ENCODE measurements around the gene ITGA8.
"Not testable (repeated sequence)": the region's sequence is repeated elsewhere in the genome, so short reads cannot be mapped to it uniquely, and the experiment has no call there.

ITGA8 gene

DNA sequence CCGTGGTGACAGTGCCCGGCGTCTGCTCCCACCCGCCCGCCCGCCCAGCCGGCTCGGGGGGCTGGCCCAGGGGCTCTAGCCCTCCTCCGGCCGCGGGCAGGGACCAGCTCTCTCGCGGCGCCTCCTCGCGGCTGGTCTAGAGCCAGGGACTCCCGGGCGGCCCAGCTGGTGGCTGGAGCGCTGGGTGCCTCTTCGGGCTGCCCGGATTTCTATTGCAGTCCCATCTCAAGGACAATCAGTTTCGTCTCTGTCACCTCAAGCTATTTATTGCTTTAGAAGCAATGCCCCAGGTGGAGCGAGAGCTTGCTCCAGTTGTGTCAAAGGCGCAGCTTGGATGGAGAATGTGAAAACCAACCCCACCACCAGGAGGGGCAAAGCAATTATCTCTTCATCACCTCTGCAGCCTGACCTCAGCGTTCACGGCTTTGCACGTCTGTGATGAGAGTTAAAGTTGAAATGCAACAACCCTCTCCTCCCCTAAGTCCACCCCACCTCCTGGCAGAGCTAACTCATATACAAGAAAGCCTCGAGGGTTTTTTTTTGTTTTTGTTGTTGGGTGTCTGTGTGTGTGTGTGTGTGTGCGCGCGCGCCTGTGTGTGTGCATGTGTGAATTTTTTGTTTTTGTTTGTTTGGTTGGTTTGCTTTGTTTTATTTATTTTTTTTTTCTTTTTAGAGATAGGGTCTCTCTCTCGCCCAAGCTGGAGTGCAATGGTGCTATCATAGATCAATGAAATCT, at the start of gene ITGA8:
ITGA8 (minus strand) TSS at position 24 of the 736 bp plus-strand sequence. CDS start 151 bp downstream, outside the sequence.
- no peak for DNase-seq

DNA sequence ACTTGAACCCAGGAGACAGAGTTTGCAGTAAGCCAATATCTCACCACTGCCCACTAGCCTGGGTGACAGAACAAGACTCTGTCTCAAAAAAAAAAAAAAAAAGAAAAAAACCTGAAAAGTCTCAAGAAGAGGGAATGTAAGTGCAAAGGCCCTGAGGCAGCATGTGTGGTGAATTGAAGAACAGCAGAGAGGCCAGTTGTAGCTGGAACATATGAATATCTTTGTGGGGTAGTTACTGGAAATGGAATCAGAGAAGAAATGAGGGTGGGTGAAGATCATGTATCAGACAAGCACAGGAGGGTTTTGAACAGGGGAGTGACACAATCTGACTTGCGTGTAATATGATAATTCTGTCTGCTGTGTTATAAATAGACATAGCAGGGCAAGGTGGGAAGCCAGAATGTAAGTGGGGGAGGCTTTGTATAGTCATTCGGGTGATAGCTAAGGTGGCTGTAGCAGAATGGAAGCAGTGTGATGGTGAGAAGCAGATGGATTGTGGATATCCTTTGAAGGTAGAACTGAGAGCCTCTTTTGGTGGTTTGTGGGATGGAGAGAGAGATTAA, 45.3 kb upstream of the ITGA8 start:
- DNase-seq, result no peak

DNA sequence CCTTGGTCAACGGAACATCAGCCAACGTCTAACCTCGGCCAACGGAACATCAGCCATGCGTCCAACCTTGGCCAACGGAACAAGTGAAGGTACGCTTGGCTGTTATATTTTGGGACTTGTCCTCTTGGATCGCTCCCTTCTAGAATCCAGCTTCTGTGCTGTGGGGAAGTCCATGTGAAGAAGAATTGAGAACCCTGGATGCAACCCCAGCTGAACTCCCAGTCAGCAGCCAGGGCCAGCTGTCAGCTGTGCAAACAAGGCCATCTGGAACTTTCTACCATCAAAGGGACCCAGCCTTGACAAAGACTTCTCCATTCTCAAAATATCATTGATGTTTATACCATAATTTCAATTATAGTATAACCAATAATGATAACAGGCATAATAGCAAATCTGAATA, 43.3 kb upstream of the ITGA8 start:
- no peak for DNase-seq

DNA sequence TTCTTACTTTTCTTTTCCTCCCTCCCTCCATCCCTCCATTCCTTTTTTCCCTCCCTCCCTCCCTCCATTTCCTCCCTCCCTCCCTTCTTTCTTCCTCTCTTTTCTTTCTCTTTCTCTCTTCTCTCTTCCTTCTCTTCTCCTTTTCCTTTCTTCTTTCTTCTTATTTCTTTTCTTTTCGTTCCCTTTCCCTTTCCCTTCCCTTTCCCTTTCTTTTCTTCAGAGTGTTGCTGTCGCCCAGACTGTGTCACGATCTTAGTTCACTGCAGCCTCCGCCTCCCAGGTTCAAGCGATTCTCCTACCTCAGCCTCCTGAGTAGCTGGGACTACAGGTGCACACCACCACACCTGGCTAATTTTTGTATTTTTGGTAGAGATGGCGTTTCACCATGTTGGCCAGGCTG, 42.5 kb upstream of the ITGA8 start:
- DNase-seq, result not testable (repeated sequence)

DNA sequence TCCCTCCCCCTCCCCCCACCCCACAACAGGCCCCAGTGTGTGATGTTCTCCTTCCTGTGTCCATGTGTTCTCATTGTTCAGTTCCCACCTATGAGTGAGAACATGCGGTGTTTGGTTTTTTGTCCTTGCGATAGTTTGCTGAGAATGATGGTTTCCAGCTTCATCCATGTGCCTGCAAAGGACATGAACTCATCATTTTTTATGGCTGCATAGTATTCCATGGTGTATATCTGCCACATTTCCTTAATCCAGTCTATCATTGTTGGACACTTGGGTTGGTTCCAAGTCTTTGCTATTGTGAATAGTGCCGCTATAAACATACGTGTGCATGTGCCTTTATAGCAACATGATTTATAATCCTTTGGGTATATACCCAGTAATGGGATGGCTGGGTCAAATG, 41.5 kb upstream of the ITGA8 start:
- not testable (repeated sequence) for DNase-seq

DNA sequence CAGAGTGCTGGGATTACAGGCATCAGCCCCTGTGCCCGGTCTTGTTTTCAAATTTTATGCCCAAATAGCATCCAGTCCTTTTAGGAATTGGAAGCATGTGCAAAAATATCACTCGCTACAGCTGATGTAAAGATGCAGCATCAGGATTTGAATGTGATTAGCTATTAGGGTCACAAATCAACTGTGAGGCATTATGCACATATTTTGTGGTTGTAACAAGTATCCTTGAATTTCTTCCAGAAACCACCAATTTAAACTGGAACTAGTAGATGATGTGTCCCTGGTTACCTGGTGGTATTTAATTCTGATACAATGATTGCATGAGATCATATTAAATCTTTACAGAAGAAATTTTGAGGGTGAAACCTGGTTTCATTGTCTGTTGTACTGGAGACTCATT, 41.0 kb upstream of the ITGA8 start:
- DNase-seq, result no peak

DNA sequence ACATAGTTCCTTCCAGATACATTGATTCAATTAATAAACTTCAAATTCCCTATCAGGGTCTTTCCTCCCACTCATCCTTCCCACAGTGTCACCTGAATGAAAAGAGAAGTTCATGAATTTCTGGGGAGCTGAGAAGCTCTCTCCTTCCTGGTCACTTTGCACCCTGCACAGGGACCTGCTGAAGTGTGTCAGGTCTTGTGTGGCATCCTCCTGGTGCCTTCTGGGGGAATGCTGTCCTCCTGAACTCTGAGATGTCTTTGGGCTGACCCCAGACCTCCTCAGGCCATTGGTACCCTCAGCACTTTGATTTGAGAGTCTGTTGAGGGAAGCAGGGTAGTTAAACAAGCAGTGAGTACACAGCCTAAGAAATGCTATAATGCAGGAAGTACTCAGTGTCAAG, 39.5 kb upstream of the ITGA8 start:
- no peak for DNase-seq

DNA sequence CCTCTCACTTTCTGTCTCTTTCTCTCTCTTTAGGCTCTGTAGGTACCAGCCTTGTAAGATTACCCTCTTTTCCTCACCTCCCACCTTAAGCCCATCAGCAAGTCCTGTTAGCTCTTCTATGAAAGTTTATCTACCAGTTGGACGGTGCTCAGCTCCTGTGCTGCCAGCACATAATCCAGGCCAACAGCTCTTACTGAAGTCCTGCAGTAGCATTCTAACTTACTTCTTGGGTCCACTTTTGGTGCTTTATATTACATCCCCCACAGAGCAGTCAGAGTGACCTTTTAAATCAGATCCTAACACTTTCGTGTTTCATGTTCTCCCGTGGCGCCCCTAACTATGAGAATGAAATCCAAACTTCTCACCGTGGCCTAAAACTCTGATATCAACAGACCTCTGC, 38.9 kb upstream of the ITGA8 start:
- no peak for DNase-seq

DNA sequence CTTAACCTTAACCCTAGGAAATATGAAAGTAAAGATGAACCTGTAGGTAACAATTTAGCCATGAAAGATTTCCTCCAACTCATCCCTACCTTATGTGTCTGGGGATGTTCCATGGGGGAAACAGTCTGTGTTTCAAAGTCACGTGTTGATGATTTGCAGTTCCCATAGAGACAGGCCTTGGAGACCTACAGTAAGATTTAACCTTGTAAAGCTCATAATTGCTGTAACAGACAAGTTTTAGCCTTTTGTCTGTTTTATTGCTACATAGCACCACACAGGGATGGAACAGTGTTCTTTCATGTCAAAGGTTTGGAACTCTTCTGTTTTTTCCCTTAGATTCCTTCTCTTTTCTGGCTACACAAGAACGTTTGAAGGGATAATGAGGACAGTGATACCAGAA, 35.2 kb upstream of the ITGA8 start:
- DNase-seq, result no peak

DNA sequence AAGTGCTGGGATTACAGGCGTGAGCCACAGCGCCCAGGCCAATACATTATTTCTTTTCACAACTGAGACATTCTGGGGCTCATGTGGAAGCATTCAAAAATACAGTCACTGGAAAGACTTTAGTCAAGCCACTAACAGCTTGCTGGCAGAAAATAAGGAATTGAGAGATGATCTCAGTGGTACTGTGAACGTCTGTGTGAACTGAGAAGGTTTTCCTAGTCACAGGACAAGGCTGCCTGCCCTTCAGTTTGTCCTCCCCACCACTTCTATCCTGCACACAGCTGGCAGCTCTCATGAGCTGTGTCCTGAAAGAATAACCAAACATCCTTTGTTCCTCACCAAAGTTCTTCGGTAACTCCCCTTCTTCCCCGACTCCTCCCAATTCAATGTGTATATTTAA, 31.3 kb upstream of the ITGA8 start:
- DNase-seq, result no peak

DNA sequence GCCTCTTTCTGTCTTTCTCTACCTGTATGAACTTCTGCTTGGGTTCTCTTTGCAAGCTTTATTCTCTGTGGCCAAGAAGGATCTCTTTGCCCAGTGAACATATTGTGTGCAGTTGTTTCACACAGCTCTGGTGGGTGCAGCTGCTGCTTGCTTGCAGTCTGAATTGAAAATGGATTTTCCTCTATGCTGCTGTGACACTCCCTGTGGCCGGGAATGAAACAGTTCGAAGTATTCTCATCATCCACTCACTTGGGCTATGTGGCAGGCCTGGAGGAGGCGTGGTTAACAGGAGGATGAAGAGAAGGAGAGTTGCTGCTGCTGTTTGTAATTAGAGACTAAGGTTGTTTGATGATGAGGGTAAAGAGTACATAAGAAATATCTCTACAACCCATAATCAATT, 28.4 kb upstream of the ITGA8 start:
- no peak for DNase-seq

DNA sequence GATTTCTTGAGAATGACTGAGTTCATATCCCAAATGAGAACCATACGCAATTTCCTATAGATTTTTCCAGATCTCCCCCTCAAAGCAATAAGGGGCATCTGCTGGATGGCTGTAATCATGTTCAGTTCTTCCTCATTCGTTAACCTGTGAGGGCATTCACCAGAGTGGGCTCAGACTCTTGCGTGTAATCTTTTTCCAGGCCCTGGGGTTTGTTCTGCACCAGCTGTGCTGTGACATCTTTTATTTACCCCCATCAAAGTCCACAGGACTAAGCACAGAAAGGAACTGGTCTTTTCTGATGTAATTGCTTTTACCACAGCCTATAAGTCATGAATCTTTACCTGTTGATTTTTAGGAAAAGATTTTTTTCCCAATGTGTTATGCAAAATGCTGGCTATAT, 27.9 kb upstream of the ITGA8 start:
- no peak for DNase-seq

DNA sequence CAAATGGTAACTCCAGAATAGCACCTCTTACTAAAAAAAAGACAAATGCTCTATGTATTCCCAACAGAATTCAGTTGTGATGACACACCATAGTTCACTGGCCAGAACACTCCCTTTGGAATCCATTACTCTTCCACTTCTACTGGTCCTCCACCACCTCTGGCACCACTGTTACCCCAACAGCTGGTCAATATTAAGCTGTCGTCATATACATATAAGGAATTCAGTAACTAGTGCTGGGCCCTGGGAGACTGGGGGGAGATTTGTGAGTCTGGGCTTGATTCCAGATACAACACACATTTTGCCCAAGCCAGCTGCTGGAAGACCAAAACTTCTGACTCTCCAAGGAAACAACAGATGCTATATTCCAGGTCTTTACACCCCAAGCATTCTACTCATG, 26.0 kb upstream of the ITGA8 start:
- DNase-seq, result no peak

DNA sequence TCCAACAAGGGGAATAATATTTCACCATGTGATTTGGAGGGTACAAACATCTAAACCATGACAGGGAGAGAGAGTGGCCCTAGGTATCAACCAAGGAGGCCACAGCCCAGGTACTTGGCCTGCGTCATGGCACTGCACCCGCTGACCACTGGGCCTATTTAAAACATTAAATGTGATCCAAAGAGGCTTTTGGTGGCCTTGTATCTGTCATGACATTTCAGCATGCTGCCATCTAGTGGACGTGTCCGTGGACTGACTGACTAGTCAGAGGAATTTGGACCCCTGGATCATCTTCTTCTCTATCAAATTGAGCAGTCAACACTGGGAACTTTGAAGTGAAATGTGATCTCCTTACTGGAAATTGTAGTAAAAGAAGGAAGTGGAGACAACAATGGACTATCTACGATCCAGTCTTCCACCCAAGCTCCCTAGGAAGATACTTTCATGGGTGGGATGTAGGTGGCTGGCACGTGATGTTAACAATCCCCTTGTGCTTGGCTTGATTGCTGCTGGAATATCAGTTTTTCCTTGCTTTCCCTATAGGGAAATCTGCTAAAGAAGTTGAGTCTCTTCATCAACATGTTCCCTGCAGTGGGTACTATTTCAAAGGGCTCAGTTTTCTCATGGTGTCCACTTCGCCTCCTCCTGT, 24.6 kb upstream of the ITGA8 start:
- DNase-seq, result peak; percentile 6

DNA sequence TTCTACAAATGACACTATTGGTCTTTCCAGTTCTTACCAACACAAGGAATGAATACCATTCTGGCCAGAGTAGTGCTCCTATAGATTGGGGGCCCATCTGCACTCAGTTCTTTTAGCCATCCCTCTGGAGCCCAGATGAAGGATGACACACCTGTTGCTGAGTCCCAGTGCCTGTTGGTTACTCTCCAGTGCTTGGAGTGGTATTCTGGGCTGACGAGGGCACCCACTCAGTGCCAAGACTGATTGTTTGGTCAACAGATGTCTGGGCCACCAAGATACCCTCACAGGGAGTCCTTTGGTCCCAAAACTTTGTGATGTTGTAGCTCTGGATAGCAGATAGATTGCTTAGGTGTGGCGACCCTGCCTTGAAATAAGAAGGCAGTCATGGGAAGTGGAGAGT, 23.7 kb upstream of the ITGA8 start:
- DNase-seq, result no peak

DNA sequence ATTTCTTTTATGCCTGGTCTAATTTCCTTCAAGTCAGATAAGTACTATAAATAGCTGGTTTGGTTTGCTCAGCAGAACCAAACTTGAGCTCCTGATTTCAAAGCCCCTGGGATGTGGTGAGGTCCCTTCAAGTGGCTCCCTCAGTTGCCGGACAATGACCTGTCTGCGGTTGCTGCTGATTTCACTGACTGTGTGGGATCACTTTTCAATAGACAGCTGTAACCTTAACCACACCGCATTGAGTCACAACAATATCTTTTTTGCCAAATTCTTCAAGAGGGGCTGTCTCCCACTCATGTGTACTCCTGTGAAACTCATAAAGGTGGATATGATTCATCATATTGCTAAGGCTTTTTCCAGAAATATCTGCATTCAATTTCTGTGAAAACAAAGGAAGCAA, 23.1 kb upstream of the ITGA8 start:
- no peak for DNase-seq

DNA sequence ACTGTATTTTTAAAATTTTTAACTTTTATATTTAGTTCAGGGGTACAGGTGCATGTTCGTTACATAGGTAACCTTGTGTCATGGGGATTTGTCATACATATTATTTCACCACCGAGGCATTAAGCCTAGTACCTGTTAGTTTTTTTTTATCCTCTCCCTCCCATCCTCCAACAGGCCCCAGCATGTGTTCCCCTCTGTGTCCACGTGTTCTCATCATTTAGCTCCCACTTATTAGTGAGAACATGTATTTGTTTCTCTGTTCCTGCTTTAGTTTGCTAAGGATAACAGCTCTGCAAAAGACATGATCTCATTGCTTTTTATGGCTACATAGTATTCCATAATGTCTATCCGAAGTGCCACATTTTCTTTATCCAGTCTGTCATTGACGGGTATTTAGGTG, 22.4 kb upstream of the ITGA8 start:
- no peak for DNase-seq

DNA sequence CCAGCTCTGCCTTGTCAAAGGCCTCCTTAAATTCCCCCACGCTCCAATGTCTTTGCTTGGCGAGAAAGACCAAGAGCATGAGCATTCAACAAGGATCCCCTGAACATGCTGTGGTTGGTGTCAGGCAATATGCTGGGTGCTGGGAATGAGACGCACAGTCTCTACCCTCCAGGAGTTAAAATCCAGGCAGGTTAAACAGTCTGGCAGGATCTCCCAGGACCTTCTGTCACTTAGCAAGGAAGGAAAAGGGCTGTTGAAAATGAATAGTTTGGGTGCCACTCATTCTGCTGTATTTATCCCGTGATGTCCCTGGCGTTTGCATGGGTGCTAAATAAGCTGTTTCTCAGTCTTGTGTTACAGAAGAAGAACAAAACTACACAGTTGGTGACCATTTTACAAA, 21.9 kb upstream of the ITGA8 start:
- no peak for DNase-seq

DNA sequence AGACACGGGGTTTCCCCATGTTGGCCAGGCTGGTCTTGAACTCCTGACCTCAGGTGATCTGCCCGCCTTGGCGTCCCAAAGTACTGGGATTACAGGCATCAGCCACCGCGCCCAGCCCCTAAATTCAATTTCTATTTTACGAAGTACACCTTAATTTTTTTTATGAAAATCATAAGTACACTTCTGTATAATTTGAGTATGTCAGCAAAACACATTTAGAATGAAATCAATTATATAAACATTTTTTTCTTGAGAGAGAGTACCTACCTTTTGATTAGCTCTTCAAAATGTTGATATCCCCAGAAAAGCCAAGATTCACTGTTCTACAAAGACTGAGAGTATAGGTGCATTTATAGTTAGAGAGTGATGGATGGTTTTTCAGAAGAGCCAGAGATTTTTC, 20.5 kb upstream of the ITGA8 start:
- no peak for DNase-seq

DNA sequence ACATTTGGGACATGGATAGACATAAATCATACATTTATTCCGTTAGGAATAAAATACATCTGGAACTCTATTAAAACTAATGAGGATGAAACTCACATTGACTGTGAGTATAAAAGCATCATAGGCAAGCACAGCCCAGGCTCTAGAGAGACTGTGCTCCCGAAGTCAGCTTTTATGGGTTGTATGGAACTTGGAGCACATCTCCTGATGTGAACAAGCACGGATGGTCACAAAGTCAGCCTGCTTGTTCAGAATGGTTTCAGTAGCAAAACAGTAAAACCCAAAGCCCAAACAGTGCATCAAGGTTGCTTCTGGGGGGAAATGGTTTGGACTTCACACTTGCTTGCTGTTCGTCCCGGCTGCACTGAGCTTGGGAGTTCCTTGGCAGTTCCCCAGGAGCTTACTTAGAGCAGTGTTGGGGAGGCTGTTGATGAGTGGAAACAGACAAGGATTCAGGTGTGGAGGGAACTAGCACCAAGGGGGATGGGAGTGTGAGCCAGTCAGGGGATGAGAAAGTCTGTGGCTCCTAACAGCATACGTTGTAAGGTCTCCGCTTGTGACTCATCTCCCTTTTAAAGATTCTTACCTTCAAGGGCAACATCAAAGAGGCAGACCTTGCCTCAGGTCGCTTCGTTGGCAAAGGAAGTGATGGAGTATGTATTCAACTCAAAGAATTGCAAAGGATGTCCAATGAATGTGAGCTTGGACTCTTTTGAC, 19.7 kb upstream of the ITGA8 start:
- no peak for DNase-seq

DNA sequence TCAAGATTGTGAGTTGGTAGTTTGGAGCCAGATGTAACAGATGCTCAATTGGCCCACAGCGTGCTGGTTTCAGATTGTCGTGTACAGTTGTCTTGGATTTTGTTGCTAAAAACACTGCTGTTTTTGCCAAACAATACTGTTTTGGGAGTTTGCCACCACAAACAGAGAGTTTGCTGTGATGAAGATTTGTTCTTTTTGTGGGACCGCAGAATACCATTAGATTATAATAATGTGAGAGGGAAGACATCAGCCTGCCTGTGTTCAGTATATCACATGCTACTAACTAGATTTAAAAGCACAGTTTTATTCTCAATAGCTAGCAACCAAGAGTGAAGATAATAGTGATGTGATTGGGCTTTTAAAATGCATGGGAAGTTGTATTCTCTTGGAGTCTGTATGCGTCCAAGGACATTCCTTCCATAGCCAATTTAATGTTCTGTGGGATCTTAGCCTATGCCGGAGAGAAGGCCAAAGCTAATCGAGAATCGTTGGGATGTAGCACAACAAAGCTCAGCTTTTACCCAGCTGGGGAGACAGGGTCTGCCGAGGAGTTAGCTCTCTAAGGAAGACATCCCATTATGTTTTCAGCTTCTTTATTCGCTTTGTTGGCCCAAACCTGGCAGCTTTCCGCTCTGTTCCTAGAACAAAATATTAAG, 18.7 kb upstream of the ITGA8 start:
- no peak for DNase-seq

DNA sequence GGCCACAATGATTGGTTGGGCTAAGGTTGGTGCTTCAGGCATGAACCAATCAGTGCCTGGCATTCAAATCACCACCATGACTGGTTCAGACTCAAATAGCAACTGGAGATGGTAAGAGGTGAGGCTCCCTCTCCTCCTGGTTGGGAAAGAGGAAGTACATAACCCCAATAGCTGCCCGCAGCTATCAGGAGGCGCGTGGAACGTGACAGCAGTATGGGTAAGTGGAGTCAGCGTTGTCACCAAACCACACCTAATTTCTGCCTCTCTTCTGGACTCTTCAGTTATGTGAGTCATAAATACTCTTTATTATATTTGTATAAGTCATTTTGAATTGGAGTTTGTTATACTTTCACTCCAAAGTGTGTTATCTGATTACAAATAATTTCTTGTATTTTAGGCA, 17.9 kb upstream of the ITGA8 start:
- no peak for DNase-seq

DNA sequence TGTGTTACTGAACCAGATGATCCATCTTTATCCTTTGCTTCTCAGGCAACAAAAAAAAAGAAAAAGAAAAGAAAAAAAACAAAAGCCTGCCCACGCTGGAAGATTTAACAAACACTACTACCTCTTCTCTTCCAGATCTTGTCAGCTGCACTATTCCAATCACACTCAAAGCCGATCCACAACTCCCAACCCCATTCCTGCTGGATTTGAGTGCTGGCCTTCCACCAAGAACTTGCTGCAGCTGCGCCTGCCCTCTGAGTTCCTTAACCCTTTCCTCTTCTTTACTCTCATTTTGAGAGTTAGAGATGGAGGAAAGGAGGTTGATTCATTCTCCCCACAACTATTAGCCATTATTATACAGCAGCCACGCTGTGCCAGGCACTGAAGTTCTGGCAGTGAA, 16.0 kb upstream of the ITGA8 start:
- DNase-seq, result no peak
